HepG2 (cell line): ENCODE results near the gene POLR1C. TPM values are rescaled to one million over a fixed set of nuclear protein-coding genes. Genes with fewer than 3 reads are reported as not detected.

Source experiments
- ARNT2 ChIP-seq: sonication (generic); formaldehyde crosslinking; IDR thresholded peaks from 2 replicates; pipeline ENCODE4 v1.8.0; 2022; ENCODE audit warnings: mild to moderate bottlenecking, low read depth, missing genetic modification reagents, moderate library complexity
- CBFB ChIP-seq: sonication (generic); formaldehyde crosslinking; IDR thresholded peaks from 2 replicates; pipeline ENCODE4 v1.4.0; 2020; ENCODE audit warnings: missing genetic modification reagents
- CEBPB ChIP-seq: IDR thresholded peaks from 2 replicates; pipeline ENCODE4 v1.6.1; 2011; ENCODE audit warnings: low read depth, low read length, improper control_type of control experiment, borderline replicate concordance
- HDAC2 ChIP-seq: sonication (generic); formaldehyde crosslinking; IDR thresholded peaks from 2 replicates; pipeline ENCODE4 v1.4.0; 2020; ENCODE audit warnings: missing genetic modification reagents
- HMGA1 ChIP-seq: sonication (generic); formaldehyde crosslinking; conservative IDR thresholded peaks from 2 replicates; pipeline ENCODE4 v1.4.0; 2020; ENCODE audit warnings: missing genetic modification reagents
- HNRNPK ChIP-seq: fragments of 200-400 bp; formaldehyde crosslinking; IDR thresholded peaks from 2 replicates; pipeline ENCODE4 v1.6.1; 2018; ENCODE audit warnings: low read length, low read depth, moderate library complexity, mild to moderate bottlenecking; ENCODE audit not compliant: poor library complexity, severe bottlenecking
- KLF15 ChIP-seq: sonication (generic); formaldehyde crosslinking; IDR thresholded peaks from 2 replicates; pipeline ENCODE4 v1.8.1; 2023; ENCODE audit warnings: borderline replicate concordance, mild to moderate bottlenecking, inconsistent platforms, missing genetic modification reagents, mixed read lengths
- MED1 ChIP-seq: sonication (generic); formaldehyde crosslinking; IDR thresholded peaks from 2 replicates; pipeline ENCODE4 v1.4.0; 2020; ENCODE audit warnings: missing genetic modification reagents
- PREB ChIP-seq: sonication (generic); formaldehyde crosslinking; IDR thresholded peaks from 2 replicates; pipeline ENCODE4 v1.4.0; 2020; ENCODE audit warnings: missing genetic modification reagents
- SOX13 ChIP-seq, 3 experiments: fragments of 450-650 bp in 1 of 3; sonication (generic) in 1 of 3; formaldehyde crosslinking in 1 of 3; IDR thresholded peaks in 2 of 3; conservative IDR thresholded peaks in 1 of 3; 2 replicates each; pipeline versions ENCODE4 v1.5.0 to v1.6.1; 2016 to 2020; ENCODE audit warnings: antibody characterized with exemption in 1 of 3, mild to moderate bottlenecking in 1 of 3, missing compliant biosample characterization in 1 of 3, missing genetic modification reagents in 1 of 3, moderate library complexity in 1 of 3
- ZBTB7A ChIP-seq: sonication (generic); formaldehyde crosslinking; IDR thresholded peaks from 2 replicates; pipeline ENCODE4 v1.8.0; 2022; ENCODE audit warnings: mild to moderate bottlenecking, missing genetic modification reagents
- ZNF180 ChIP-seq: sonication (generic); formaldehyde crosslinking; IDR thresholded peaks from 2 replicates; pipeline ENCODE4 v1.4.0; 2020; ENCODE audit warnings: low read depth, missing genetic modification reagents, borderline replicate concordance
- ZNF331 ChIP-seq: sonication (generic); formaldehyde crosslinking; IDR thresholded peaks from 2 replicates; pipeline ENCODE4 v1.4.0; 2020; ENCODE audit warnings: missing genetic modification reagents
- ZNF460 ChIP-seq: sonication (generic); formaldehyde crosslinking; IDR thresholded peaks from 2 replicates; pipeline ENCODE4 v1.5.1; 2020; ENCODE audit warnings: missing genetic modification reagents, mild to moderate bottlenecking, borderline replicate concordance
- ZNF589 ChIP-seq: sonication (generic); formaldehyde crosslinking; conservative IDR thresholded peaks from 2 replicates; pipeline ENCODE4 v1.8.0; 2022; ENCODE audit warnings: mild to moderate bottlenecking, moderate library complexity, missing genetic modification reagents
- ZSCAN9 ChIP-seq: IDR thresholded peaks from 2 replicates; pipeline ENCODE4 v1.6.1; 2016; ENCODE audit warnings: borderline replicate concordance
- polyA plus RNA-seq, 8 experiments: library from polyadenylated mRNA; depleted of rRNA in 3 of 8; stranded (reverse) in 7 of 8; unstranded in 1 of 8; fragments of >200 nt; fragmentation: Illumina TruSeq in 4 of 8; extraction: Trizol in 4 of 8; gene quantifications; 2 replicates each; pipeline versions ENCODE4 v1.2.1 to v1.2.3, GENCODE V29; 2011 to 2016; ENCODE audit warnings: low read depth in 4 of 8, missing spikeins in 1 of 8, mixed read lengths in 1 of 8; ENCODE audit not compliant: insufficient read depth in 1 of 8
- total RNA-seq, 5 experiments: library from RNA; depleted of rRNA; stranded (reverse); fragments of >200 nt; fragmentation: Illumina TruSeq; extraction: Trizol; gene quantifications; 2 replicates each; pipeline ENCODE4 v1.2.3, GENCODE V29; 2016; ENCODE audit warnings: low read depth in 1 of 5
- TF ChIP-seq, protein P1 (sequence below): sonication (generic); formaldehyde crosslinking; conservative IDR thresholded peaks from 2 replicates; pipeline ENCODE4 v1.8.0; 2022; ENCODE audit warnings: missing genetic modification reagents
- TF ChIP-seq, protein P2 (sequence below): sonication (generic); formaldehyde crosslinking; IDR thresholded peaks from 2 replicates; pipeline ENCODE4 v1.8.1; 2023; ENCODE audit warnings: mild to moderate bottlenecking, missing genetic modification reagents
- TF ChIP-seq, protein P3 (sequence below): sonication (generic); formaldehyde crosslinking; IDR thresholded peaks from 2 replicates; pipeline ENCODE4 v1.4.0; 2020; ENCODE audit warnings: missing genetic modification reagents, borderline replicate concordance
- TF ChIP-seq, protein P4 (sequence below): sonication (generic); formaldehyde crosslinking; IDR thresholded peaks from 2 replicates; pipeline ENCODE4 v1.5.0; 2020; ENCODE audit warnings: missing genetic modification reagents

POLR1C gene
- total and polyA plus RNA-seq, 2 of the 13 experiments (the other 11 are each of a cell fraction or from before 2014, with no cell fraction given), result 62.6 to 72.2 TPM

GRCh38 chr6:43488667-43489276 is 28.1 kb upstream of the POLR1C start (continued):
- TF ChIP-seq ZBTB7A (CRISPR knock-in tag) (peak; percentile 64; the same call in 1 of the 2 replicates), ZNF460 (CRISPR knock-in tag) (no peak), ZNF331 (CRISPR knock-in tag) (peak; percentile 49; the same call in 1 of the 2 replicates), MED1 (CRISPR knock-in tag) (peak; percentile 91), CEBPB (no peak), ZNF589 (CRISPR knock-in tag) (no peak), ZNF180 (CRISPR knock-in tag) (no peak), CBFB (CRISPR knock-in tag) (no peak), ARNT2 (CRISPR knock-in tag) (no peak), ZSCAN9 (CRISPR knock-in tag) (no peak), PREB (CRISPR knock-in tag) (no peak), KLF15 (CRISPR knock-in tag) (no peak), SOX13 (IDR thresholded peaks at IDR 0.05) (no peak), SOX13 (CRISPR knock-in tag; conservative IDR thresholded peaks at IDR 0.05 in 1 of 2, IDR thresholded peaks at IDR 0.05 in 1 of 2) (peak in 1 of 2 experiments; percentile 69; a peak in 2 of 4 replicates), HDAC2 (CRISPR knock-in tag) (peak; percentile 86), HNRNPK (no peak), HMGA1 (CRISPR knock-in tag) (no peak)
- TF ChIP-seq, protein P1, sequence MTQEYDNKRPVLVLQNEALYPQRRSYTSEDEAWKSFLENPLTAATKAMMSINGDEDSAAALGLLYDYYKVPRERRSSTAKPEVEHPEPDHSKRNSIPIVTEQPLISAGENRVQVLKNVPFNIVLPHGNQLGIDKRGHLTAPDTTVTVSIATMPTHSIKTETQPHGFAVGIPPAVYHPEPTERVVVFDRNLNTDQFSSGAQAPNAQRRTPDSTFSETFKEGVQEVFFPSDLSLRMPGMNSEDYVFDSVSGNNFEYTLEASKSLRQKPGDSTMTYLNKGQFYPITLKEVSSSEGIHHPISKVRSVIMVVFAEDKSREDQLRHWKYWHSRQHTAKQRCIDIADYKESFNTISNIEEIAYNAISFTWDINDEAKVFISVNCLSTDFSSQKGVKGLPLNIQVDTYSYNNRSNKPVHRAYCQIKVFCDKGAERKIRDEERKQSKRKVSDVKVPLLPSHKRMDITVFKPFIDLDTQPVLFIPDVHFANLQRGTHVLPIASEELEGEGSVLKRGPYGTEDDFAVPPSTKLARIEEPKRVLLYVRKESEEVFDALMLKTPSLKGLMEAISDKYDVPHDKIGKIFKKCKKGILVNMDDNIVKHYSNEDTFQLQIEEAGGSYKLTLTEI (CRISPR knock-in tag), result no peak
- TF ChIP-seq, protein P2, sequence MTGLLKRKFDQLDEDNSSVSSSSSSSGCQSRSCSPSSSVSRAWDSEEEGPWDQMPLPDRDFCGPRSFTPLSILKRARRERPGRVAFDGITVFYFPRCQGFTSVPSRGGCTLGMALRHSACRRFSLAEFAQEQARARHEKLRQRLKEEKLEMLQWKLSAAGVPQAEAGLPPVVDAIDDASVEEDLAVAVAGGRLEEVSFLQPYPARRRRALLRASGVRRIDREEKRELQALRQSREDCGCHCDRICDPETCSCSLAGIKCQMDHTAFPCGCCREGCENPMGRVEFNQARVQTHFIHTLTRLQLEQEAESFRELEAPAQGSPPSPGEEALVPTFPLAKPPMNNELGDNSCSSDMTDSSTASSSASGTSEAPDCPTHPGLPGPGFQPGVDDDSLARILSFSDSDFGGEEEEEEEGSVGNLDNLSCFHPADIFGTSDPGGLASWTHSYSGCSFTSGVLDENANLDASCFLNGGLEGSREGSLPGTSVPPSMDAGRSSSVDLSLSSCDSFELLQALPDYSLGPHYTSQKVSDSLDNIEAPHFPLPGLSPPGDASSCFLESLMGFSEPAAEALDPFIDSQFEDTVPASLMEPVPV, result no peak
- TF ChIP-seq, protein P3, sequence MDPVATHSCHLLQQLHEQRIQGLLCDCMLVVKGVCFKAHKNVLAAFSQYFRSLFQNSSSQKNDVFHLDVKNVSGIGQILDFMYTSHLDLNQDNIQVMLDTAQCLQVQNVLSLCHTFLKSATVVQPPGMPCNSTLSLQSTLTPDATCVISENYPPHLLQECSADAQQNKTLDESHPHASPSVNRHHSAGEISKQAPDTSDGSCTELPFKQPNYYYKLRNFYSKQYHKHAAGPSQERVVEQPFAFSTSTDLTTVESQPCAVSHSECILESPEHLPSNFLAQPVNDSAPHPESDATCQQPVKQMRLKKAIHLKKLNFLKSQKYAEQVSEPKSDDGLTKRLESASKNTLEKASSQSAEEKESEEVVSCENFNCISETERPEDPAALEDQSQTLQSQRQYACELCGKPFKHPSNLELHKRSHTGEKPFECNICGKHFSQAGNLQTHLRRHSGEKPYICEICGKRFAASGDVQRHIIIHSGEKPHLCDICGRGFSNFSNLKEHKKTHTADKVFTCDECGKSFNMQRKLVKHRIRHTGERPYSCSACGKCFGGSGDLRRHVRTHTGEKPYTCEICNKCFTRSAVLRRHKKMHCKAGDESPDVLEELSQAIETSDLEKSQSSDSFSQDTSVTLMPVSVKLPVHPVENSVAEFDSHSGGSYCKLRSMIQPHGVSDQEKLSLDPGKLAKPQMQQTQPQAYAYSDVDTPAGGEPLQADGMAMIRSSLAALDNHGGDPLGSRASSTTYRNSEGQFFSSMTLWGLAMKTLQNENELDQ (CRISPR knock-in tag), result no peak
- TF ChIP-seq, protein P4, sequence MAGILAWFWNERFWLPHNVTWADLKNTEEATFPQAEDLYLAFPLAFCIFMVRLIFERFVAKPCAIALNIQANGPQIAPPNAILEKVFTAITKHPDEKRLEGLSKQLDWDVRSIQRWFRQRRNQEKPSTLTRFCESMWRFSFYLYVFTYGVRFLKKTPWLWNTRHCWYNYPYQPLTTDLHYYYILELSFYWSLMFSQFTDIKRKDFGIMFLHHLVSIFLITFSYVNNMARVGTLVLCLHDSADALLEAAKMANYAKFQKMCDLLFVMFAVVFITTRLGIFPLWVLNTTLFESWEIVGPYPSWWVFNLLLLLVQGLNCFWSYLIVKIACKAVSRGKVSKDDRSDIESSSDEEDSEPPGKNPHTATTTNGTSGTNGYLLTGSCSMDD (CRISPR knock-in tag), result no peak
